Transverse colon (tissue), 4 donors: ENCODE results near the gene MINDY4B.

ENCODE experiments used
- CTCF ChIP-seq, 5 experiments: fragments of 200-600 bp in 3 of 5; fragments of 450-650 bp in 2 of 5; sonication (generic) in 3 of 5; IDR thresholded peaks; 1 replicate in 2 of 5; 2 replicates in 3 of 5; pipeline ENCODE4 v1.5.1; 2016 to 2017; ENCODE audit warnings: antibody characterized with exemption in 5 of 5, inconsistent platforms in 3 of 5, mild to moderate bottlenecking in 2 of 5, moderate library complexity in 1 of 5
- POLR2A ChIP-seq: fragments of 450-650 bp; IDR thresholded peaks from one replicate; pipeline ENCODE4 v1.6.1; 2016; ENCODE audit warnings: antibody characterized with exemption, mild to moderate bottlenecking, moderate library complexity
- POLR2AphosphoS5 ChIP-seq, 3 donors: sonication (generic); formaldehyde crosslinking; IDR thresholded peaks; one replicate each; pipeline ENCODE4 v1.6.1; 2016; ENCODE audit warnings: antibody characterized with exemption in 3 of 3

- TF ChIP-seq CTCF (IDR thresholded peaks at IDR 0.05) (no peak), POLR2A (no peak), POLR2AphosphoS5 (IDR thresholded peaks at IDR 0.05) (no peak)
Observed at GRCh38 chr3:150922611-150923010, 17.4 kb upstream of the MINDY4B start.
